Adipocyte (in vitro differentiated cells): ENCODE results near the gene SNPH.

ENCODE experiments used
- DNase-seq: peaks from one replicate; pipeline ENCODE4 v3.0.0-alpha.2; 2015; ENCODE audit warnings: low read depth
- H3K27me3 ChIP-seq: replicated peaks from 2 replicates; pipeline ENCODE4 v1.7.0; 2013; ENCODE audit warnings: mild to moderate bottlenecking, low read length, moderate library complexity; ENCODE audit not compliant: control insufficient read depth, insufficient read depth
- H3K36me3 ChIP-seq: 2 replicates; pipeline ENCODE4 v1.7.0; 2013; ENCODE audit warnings: low read length, mild to moderate bottlenecking, moderate library complexity; ENCODE audit not compliant: control insufficient read depth, insufficient read depth, severe bottlenecking
- H3K4me1 ChIP-seq: 2 replicates; pipeline ENCODE4 v1.7.0; 2013; ENCODE audit warnings: mild to moderate bottlenecking, low read length, moderate library complexity; ENCODE audit not compliant: control insufficient read depth, insufficient read depth
- H3K4me3 ChIP-seq: 2 replicates; pipeline ENCODE4 v1.7.0; 2013; ENCODE audit warnings: mild to moderate bottlenecking, low read length, moderate library complexity
- H3K9ac ChIP-seq: 2 replicates; pipeline ENCODE4 v1.7.0; 2013; ENCODE audit warnings: mild to moderate bottlenecking, low read length, moderate library complexity
- H3K9me3 ChIP-seq: 2 replicates; pipeline ENCODE4 v1.7.0; 2013; ENCODE audit warnings: mild to moderate bottlenecking, low read length, moderate library complexity; ENCODE audit not compliant: control insufficient read depth

The SNPH gene

DNA sequence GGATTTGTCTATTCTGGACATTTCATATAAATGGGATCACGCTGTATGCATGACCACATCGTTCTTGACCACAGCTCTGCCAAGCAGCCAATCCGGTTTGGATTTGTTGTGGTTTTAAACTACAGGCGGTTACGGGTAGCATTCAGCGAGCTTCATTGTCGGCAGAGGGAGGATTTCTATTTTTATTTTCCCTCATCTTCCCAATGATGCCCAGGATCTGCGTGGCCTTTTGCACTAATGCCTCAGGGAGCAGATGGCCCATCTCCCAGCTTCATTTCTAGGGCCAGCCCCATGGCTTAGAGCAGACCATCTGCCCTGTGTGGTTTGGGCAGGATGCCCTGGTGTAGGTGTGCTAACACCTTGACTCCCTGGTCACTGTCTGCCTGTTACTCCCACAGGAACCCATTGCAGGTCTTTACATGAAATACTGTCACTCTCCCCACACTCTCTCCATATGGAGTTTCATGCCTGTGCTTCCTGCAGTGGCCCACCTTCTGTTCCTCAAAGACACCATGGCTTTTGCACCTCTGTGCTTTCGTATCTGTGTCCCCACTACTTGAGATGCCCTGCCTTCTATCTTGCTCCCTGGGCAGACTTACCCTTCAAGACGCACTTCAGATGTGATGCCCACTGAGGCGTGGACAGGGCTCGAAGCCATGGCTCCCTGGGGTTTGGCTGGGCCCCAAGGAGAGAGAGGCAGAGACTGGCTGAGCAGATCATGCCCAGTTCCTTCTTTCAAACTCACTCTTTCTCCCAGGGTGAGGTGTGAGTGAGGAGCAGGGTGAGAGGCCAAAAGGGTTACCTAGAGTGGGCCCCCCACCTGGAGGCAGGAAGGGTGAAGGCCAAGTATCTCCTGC is 36.8 kb downstream of the SNPH start:
- H3K27me3 ChIP-seq = no peaks in the 10 kb centered on the region
- no peaks in the 10 kb centered on the region for H3K4me1 ChIP-seq
- no peak overlapping the region for H3K9ac ChIP-seq
- peaks cover 22% of the 10 kb centered on the region for H3K36me3 ChIP-seq
- no peak for DNase-seq
- H3K4me3 ChIP-seq = no peak overlapping the region
- no peaks in the 10 kb centered on the region for H3K9me3 ChIP-seq

DNA sequence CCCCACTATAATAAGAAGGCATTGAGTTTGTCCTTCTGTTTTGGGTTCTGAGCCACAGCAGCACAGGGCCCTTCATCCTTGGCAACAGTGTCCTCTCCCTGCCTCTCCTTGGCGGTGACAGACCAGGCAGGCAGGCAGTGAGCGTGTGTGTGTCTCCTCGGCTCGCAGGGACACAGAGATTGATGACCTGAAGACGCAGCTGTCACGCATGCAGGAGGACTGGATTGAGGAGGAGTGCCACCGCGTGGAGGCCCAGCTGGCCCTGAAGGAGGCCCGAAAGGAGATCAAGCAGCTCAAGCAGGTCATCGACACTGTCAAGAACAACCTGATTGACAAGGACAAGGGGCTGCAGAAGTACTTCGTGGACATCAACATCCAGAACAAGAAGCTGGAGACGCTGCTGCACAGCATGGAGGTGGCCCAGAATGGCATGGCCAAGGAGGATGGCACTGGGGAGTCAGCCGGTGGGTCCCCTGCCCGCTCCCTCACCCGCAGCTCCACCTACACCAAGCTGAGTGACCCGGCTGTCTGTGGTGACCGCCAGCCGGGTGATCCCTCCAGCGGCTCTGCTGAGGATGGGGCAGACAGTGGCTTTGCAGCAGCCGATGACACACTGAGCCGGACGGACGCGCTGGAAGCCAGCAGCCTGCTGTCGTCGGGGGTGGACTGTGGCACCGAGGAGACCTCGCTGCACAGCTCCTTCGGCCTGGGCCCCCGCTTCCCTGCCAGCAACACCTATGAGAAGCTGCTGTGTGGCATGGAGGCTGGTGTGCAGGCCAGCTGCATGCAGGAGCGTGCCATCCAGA is 38.8 kb downstream of the SNPH start:
- H3K36me3 ChIP-seq = peaks cover 11% of the 10 kb centered on the region
- H3K4me1 ChIP-seq = no peaks in the 10 kb centered on the region
- no peaks in the 10 kb centered on the region for H3K27me3 ChIP-seq
- DNase-seq = no peak
- H3K4me3 ChIP-seq = no peak overlapping the region
- H3K9ac ChIP-seq = no peak overlapping the region
- no peaks in the 10 kb centered on the region for H3K9me3 ChIP-seq

DNA sequence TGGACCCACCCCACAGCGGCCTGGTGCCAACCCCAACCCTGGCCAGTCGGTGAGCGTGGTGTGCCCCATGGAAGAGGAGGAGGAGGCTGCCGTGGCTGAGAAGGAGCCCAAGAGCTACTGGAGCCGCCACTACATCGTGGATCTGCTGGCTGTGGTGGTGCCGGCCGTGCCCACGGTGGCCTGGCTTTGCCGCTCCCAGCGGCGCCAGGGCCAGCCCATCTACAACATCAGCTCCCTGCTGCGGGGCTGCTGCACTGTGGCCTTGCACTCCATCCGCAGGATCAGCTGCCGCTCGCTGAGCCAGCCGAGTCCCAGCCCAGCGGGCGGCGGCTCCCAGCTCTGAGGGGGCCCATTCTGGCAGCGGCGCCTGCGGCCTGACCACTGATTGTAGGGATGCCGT is 39.6 kb downstream of the SNPH start:
- Histone ChIP-seq H3K27me3 (no peaks in the 10 kb centered on the region), H3K4me3 (no peak overlapping the region), H3K9ac (no peak overlapping the region), H3K9me3 (no peaks in the 10 kb centered on the region), H3K36me3 (peaks cover 9% of the 10 kb centered on the region), H3K4me1 (no peaks in the 10 kb centered on the region)
- no peak for DNase-seq

DNA sequence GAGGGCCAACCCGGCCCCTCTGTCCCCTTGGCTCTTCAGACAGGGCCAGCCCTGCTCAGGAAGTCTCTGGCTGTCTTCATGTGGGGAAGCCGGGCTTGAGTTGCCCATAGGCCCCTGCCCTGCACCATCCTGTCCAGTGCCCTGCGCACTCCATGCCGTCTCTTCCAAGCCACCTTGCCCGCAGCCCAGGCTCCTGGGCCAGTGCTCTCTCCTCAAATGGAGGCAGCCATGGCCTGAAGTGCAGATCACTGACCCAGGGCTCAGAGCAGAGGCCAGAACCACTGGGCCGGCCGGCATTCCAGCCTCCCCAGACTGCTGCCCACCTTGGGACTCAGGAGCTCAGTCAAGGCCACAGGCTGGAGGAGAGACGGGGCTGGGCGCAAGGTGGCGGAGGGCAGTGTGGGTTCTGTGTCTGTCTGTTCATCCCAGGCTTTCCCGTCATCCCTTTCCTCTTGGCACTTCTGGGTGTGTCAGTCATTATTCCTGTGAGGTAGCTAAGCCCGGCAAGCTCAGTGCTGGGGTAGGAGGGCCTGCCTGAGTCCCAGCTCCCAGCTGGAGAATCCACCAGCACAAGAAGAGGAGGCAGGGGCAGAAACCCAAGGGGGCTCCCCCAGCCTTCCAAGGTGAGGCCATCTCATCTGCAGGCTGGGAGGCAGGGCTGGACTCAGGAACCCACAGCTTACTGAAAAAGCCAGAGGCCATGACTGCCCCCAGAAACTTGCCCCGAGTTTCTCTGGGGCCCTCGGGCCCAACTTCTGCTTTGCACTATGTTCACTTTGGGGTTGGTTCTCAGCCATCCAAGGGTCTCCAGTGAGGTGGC is 40.4 kb downstream of the SNPH start:
- Histone ChIP-seq H3K36me3 (peaks cover 9% of the 10 kb centered on the region), H3K4me3 (no peak overlapping the region), H3K27me3 (no peaks in the 10 kb centered on the region), H3K4me1 (no peaks in the 10 kb centered on the region), H3K9ac (no peak overlapping the region), H3K9me3 (no peaks in the 10 kb centered on the region)
- DNase-seq = no peak

DNA sequence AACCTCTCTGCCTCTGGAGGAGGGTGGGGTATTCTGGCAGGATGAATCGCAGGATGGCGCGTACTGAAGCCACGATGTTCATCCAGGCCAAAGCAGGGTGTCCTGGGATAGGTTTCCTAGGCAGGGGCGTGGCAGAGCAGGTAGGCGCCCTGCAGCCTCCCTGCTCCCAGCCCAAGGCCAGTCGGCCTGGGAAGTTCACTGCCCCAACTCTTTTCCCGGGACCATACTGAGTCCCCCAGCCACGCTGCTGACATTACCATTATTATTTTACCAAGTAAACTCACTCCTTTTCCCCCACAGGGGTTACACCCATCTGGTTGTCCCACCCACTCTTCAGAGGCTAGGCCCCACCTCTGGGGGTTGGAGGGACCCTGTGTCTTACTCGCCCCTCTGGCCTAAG is 41.1 kb downstream of the SNPH start:
- Histone ChIP-seq H3K4me3 (no peak overlapping the region), H3K9ac (no peak overlapping the region), H3K9me3 (no peaks in the 10 kb centered on the region), H3K4me1 (no peaks in the 10 kb centered on the region), H3K27me3 (no peaks in the 10 kb centered on the region), H3K36me3 (peaks cover 9% of the 10 kb centered on the region)
- DNase-seq = no peak

DNA sequence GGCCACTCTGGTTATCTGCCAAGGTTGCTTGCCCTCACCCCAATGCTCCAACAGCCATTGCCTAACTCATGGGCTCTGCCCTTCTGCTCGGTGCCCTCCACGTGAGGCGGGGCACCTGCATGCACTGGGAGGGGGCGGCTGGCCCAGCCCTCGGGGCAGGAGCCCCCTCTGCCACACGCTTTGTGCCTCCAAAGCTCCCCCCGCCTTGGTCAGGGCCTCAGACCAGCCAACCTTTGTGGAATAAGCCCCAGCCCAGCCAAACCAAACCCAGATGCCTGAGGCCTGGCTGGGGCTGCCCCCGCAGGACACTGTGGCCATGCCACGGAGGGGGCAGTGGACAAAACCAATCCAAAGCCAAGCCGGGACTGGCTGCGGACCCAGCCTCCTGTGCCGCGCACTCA is 41.5 kb downstream of the SNPH start:
- Histone ChIP-seq H3K9ac (no peak overlapping the region), H3K27me3 (no peaks in the 10 kb centered on the region), H3K4me3 (no peak overlapping the region), H3K36me3 (peaks cover 9% of the 10 kb centered on the region), H3K9me3 (no peaks in the 10 kb centered on the region), H3K4me1 (no peaks in the 10 kb centered on the region)
- DNase-seq = no peak

DNA sequence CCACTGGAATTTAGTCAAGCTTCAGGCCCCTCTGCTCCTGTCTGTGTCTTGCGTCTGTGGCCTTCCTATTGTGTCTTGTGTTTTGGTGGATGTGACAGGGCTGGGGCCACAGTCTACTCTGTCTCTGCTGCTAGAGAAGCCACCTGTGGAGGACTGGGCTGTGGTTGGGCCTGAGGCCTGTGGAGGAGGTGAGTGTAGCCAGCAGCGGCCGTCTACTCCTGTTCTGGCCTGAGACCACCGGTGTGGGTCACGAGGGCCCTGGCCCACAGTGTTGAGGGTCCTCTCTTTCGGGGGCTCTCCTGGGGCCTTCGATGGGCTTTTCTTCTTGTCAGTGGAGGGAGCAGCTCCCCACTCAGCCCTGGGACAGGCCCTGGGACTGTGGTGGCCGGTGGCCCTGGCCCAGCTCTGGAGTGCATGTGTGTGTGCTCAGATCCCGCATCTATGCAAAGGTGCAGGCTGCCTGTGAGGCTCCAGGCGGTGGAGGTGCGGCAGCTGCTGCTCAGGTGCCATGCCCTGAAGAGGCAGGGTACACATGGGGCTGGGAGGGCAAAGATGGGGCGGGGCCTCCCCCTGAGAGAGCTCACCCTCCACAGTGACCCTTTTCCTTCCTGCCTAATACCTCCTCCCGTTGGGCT is 42.1 kb downstream of the SNPH start:
- Histone ChIP-seq H3K9ac (no peak overlapping the region), H3K4me3 (no peak overlapping the region), H3K36me3 (peaks cover 9% of the 10 kb centered on the region), H3K4me1 (peaks cover under 1% of the 10 kb centered on the region), H3K9me3 (no peaks in the 10 kb centered on the region), H3K27me3 (no peaks in the 10 kb centered on the region)
- no peak for DNase-seq

DNA sequence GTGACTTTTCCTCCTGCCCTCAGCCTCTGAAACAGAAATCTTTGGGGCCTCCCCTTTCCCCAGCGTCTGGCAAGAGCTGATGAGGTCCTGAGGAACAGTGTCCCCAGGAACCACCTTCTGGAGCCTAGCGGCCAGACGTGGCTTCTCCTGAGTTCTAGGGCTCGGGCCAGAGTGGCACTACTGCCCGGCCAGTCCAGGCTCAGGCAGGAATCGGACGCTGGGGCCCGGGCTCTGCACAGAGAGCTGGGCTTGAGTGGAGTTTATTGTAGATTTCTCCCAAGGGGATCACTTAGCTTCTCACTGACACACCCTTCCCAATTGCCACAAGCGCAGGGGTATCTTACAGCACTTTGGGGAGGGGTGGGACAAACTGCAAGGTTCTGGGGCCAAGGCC is 42.6 kb downstream of the SNPH start:
- no peak for DNase-seq
- no peaks in the 10 kb centered on the region for H3K9me3 ChIP-seq
- H3K9ac ChIP-seq = no peak overlapping the region
- peaks cover 6% of the 10 kb centered on the region for H3K4me1 ChIP-seq
- no peak overlapping the region for H3K4me3 ChIP-seq
- no peaks in the 10 kb centered on the region for H3K27me3 ChIP-seq
- peaks cover 9% of the 10 kb centered on the region for H3K36me3 ChIP-seq

DNA sequence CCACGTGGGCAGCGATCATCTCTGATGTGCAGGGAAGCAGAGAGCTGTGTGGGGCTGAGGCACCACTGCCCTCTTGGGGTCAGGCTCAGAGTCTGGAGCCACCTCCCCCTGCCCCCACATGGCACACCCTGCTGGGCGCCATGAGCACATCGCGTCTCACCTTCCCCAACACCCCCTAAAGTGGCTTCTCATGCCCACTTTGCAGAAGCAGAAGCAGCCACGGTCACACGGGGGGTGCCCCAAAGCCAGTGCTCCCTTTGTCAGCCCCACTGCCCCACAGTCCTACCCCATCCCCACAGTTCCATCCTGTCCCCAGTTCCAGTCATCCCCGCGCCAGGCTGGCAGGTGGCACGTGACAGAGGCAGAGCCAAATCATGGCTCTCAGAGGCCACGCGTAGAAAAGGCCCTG is 43.3 kb downstream of the SNPH start:
- peaks cover 8% of the 10 kb centered on the region for H3K4me1 ChIP-seq
- H3K36me3 ChIP-seq = peaks cover 6% of the 10 kb centered on the region
- H3K9me3 ChIP-seq = no peaks in the 10 kb centered on the region
- H3K9ac ChIP-seq = no peak overlapping the region
- DNase-seq = no peak
- H3K4me3 ChIP-seq = no peak overlapping the region
- no peaks in the 10 kb centered on the region for H3K27me3 ChIP-seq

DNA sequence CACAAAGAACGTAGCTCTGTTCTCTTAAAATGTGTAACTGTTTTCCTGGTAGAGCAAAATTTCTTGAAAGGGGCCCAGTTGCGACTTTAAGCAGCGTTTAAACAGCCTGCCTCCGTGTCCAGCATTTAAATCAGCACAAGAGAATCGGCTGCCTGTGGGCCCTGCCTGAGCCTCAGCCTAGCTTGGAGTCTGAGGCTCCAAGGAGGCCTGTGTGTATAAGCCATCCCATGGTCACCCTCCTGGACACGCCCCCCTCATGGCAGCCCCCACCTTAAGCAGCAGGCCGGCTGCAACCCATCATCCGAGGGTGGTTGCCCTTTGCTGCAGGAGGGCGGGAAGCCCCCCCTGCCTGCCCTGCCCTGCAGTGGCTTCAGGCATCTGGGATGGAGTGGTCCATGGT is 44.0 kb downstream of the SNPH start:
- Histone ChIP-seq H3K9ac (no peak overlapping the region), H3K27me3 (no peaks in the 10 kb centered on the region), H3K4me3 (no peak overlapping the region), H3K9me3 (no peaks in the 10 kb centered on the region), H3K4me1 (peaks cover 8% of the 10 kb centered on the region), H3K36me3 (peaks cover 6% of the 10 kb centered on the region)
- DNase-seq = no peak
